ENCODE results near the gene ZP3.
"Not testable (repeated sequence)": the region's sequence is repeated elsewhere in the genome, so short reads cannot be mapped to it uniquely, and the experiment has no call there.

The ZP3 gene

GRCh38 chr7:76479628-76480027, 54.9 kb downstream of the ZP3 start:
- H3K36me3 ChIP-seq, result peaks cover 7 to 32% (median 30%) of the 10 kb centered on the region in 3 donors
- intact Hi-C loops (cut with DNase I; ENCODE audit: low total_unique reads); H3K9me3 ChIP-seq: not testable (repeated sequence)

GRCh38 chr7:76480403-76481253, 55.9 kb downstream of the ZP3 start:
- intact Hi-C loops (cut with DNase I; ENCODE audit: low total_unique reads); H3K27me3 ChIP-seq; H3K4me1 ChIP-seq; DNase-seq; H3K27ac ChIP-seq; H3K4me3 ChIP-seq; H3K9me3 ChIP-seq: not testable (repeated sequence)
- peaks cover 7 to 32% (median 30%) of the 10 kb centered on the region in 3 donors for H3K36me3 ChIP-seq

More at GRCh38 chr7:76479628-76480027, 54.9 kb downstream of the ZP3 start:
- not testable (repeated sequence) for H3K4me1 ChIP-seq, H3K27ac ChIP-seq, H3K4me3 ChIP-seq, DNase-seq, H3K27me3 ChIP-seq

DNA sequence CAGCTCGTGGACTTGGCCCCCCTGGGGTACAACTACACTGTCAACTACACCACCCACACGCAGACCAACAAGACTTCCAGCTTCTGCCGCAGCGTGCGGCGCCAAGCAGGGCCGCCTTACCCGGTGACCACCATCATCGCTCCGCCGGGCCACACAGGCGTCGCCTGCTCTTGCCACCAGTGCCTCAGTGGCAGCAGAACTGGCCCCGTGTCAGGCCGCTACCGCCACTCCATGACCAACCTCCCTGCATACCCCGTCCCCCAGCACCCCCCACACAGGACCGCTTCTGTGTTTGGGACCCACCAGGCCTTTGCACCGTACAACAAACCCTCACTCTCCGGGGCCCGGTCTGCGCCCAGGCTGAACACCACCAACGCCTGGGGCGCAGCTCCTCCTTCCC, 57.9 kb downstream of the ZP3 start:
- H3K27ac ChIP-seq; H3K4me1 ChIP-seq; H3K4me3 ChIP-seq; intact Hi-C loops (cut with DNase I; ENCODE audit: low total_unique reads); H3K27me3 ChIP-seq; DNase-seq; H3K9me3 ChIP-seq: not testable (repeated sequence)
- peaks cover 7 to 32% (median 30%) of the 10 kb centered on the region in 3 donors for H3K36me3 ChIP-seq

DNA sequence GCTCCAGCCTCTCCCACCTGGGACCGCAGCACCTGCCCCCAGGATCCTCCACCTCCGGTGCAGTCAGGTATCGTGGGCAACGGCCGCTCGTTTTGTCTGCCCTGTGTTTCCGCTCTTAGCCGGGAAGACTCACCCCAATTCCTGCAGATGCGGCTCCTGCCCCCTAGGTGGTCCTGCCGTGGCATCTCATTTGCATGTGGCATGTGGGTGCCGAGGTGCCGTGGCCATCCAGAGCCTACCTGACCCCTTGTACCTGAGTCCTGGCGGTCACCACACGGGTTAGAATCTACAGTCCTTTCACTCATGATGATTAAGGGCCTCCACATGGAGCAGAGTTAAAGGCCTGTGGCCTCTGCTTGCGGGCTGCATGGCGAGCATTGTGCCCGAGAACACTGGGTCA, 58.3 kb downstream of the ZP3 start:
- peaks cover 7 to 32% (median 30%) of the 10 kb centered on the region in 3 donors for H3K36me3 ChIP-seq
- H3K9me3 ChIP-seq; H3K27ac ChIP-seq; H3K4me3 ChIP-seq; DNase-seq; H3K27me3 ChIP-seq; intact Hi-C loops (cut with DNase I; ENCODE audit: low total_unique reads); H3K4me1 ChIP-seq: not testable (repeated sequence)

- intact Hi-C loops (cut with DNase I; ENCODE audit: low total_unique reads); H3K4me1 ChIP-seq; H3K27me3 ChIP-seq; DNase-seq; H3K9me3 ChIP-seq; H3K4me3 ChIP-seq; H3K27ac ChIP-seq: not testable (repeated sequence)
- H3K36me3 ChIP-seq, result peaks cover 7 to 32% (median 30%) of the 10 kb centered on the region in 3 donors
Measured at GRCh38 chr7:76484456-76484855, 59.7 kb downstream of the ZP3 start.

DNA sequence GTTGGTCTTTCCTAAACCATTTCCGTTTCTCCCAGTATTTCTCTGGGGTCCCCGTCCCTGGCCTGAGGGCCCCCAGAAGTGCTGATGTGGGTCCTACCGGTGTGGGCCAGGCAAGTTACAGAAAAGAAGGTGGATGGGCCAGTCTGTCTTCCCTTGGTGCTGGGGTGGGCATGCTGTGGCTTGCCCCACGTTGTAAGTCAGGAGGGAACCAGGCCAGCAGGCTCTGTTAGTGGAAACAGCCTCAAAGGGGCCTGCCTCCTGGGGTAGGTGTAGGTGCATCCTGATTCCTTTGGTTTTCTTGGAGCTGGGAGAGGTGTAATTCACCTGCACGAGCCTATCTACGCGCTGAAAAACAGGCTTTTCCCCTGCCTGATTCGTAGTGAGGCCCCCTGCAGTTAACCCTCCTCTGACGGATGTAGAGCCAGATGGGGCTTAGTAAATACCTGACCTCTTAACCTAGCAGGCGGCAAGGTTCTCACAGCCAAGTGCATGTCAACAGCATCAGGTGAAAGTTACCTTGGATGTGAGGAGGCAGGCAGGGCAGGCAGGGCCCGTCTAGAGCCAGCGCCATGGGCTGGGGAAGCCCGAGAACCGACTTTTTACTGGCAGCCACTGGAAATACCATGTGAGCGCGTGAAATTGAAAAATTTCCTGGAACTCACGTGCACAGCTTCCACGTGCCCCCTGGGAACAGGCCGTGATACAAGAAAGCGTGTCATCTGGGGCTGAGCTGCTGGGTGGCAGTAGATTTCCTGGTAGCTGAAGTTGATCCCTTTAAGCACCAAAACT, 61.3 kb downstream of the ZP3 start:
- intact Hi-C loops (cut with DNase I; ENCODE audit: low total_unique reads); H3K27ac ChIP-seq; DNase-seq: not testable (repeated sequence)

GRCh38 chr7:76486618-76487017, 61.9 kb downstream of the ZP3 start:
- DNase-seq; H3K27me3 ChIP-seq; H3K9me3 ChIP-seq; intact Hi-C loops (cut with DNase I; ENCODE audit: low total_unique reads); H3K4me1 ChIP-seq; H3K4me3 ChIP-seq; H3K27ac ChIP-seq: not testable (repeated sequence)
- H3K36me3 ChIP-seq, result peaks cover 7 to 22% (median 21%) of the 10 kb centered on the region in 3 donors

More for the DNA sequence above, 61.3 kb downstream of the ZP3 start:
- not testable (repeated sequence) for H3K27me3 ChIP-seq, H3K9me3 ChIP-seq, H3K4me3 ChIP-seq, H3K4me1 ChIP-seq
- H3K36me3 ChIP-seq, result peaks cover 7 to 23% (median 23%) of the 10 kb centered on the region in 3 donors

GRCh38 chr7:76487969-76488368, 63.2 kb downstream of the ZP3 start:
- H3K4me3 ChIP-seq; H3K4me1 ChIP-seq; H3K27ac ChIP-seq; H3K27me3 ChIP-seq; intact Hi-C loops (cut with DNase I; ENCODE audit: low total_unique reads); DNase-seq; H3K9me3 ChIP-seq: not testable (repeated sequence)
- peaks cover 3 to 11% (median 8%) of the 10 kb centered on the region in 3 donors for H3K36me3 ChIP-seq

All from tibial artery (tissue), 4 donors.